Smooth muscle cell (in vitro differentiated cells): ENCODE measurements around the gene PRRC2C. TPM values are rescaled to one million over a fixed set of nuclear protein-coding genes. Genes with fewer than 3 reads are reported as not detected.
"Not testable (repeated sequence)": the region's sequence is repeated elsewhere in the genome, so short reads cannot be mapped to it uniquely, and the experiment has no call there.

Experiments
- DNase-seq: peaks from one replicate; lab custom pipeline; 2025; ENCODE audit not compliant: unreplicated experiment; lab: John Stamatoyannopoulos, UW
- H2AFZ ChIP-seq: fragments of 200-600 bp; sonication (generic); 2 replicates; pipeline ENCODE4 v1.6.0; 2016; ENCODE audit warnings: antibody characterized with exemption, low read depth, mild to moderate bottlenecking
- H3F3A ChIP-seq: fragments of 200-600 bp; sonication (generic); 2 replicates; pipeline ENCODE4 v1.6.0; 2017; ENCODE audit warnings: antibody characterized with exemption, low read depth
- H3K27ac ChIP-seq: fragments of 200-600 bp; sonication (generic); 2 replicates; pipeline ENCODE4 v1.5.1; 2016; ENCODE audit warnings: low read depth, mild to moderate bottlenecking
- H3K27me3 ChIP-seq: fragments of 200-600 bp; sonication (generic); 2 replicates; pipeline ENCODE4 v1.6.1; 2016; ENCODE audit warnings: low read depth, mild to moderate bottlenecking
- H3K36me3 ChIP-seq: fragments of 200-600 bp; sonication (generic); 2 replicates; pipeline ENCODE4 v1.5.1; 2016; ENCODE audit warnings: low read depth
- H3K4me1 ChIP-seq: fragments of 200-600 bp; sonication (generic); 2 replicates; pipeline ENCODE4 v1.5.1; 2016; ENCODE audit warnings: low read depth
- H3K4me2 ChIP-seq: fragments of 200-600 bp; sonication (generic); 2 replicates; pipeline ENCODE4 v1.6.0; 2016; ENCODE audit warnings: mild to moderate bottlenecking
- H3K4me3 ChIP-seq: fragments of 200-600 bp; sonication (generic); 2 replicates; pipeline ENCODE4 v1.5.1; 2016; ENCODE audit warnings: mild to moderate bottlenecking
- H3K79me2 ChIP-seq: fragments of 200-600 bp; sonication (generic); 2 replicates; pipeline ENCODE4 v1.6.0; 2016; ENCODE audit warnings: low read depth, mild to moderate bottlenecking
- H3K9ac ChIP-seq: fragments of 200-600 bp; sonication (generic); 2 replicates; pipeline ENCODE4 v1.6.0; 2016; ENCODE audit warnings: low read depth
- H3K9me3 ChIP-seq: fragments of 200-600 bp; sonication (generic); replicated peaks from 2 replicates; pipeline ENCODE4 v1.5.1; 2016; ENCODE audit warnings: low read depth
- H4K20me1 ChIP-seq: fragments of 200-600 bp; sonication (generic); 2 replicates; pipeline ENCODE4 v1.6.0; 2016; ENCODE audit warnings: low read depth
- CTCF ChIP-seq: fragments of 200-600 bp; sonication (generic); IDR thresholded peaks from 2 replicates; pipeline ENCODE4 v1.5.1; 2017; ENCODE audit warnings: borderline replicate concordance, mild to moderate bottlenecking, antibody characterized with exemption; ENCODE audit not compliant: insufficient read depth, poor library complexity, severe bottlenecking
- WGBS: methylation state at CpG from one replicate; pipeline ENCODE4 v1.1.7; 2016; ENCODE audit warnings: low lambda C conversion rate; 5-methylcytosine and 5-hydroxymethylcytosine counted together
- polyA plus RNA-seq: library from polyadenylated mRNA; unstranded; fragments of >200 nt; fragmentation: Nextera tagmentation; extraction: Ambion mirVana; gene quantifications from 2 replicates; pipeline ENCODE4 v1.2.1, GENCODE V29; 2016
- total RNA-seq: library from RNA; depleted of rRNA; stranded (reverse); fragments of >200 nt; gene quantifications from 2 replicates; pipeline ENCODE4 v1.2.3, GENCODE V29; 2014

PRRC2C gene
- total RNA-seq (84.7 and 106 TPM in 2 replicates), polyA plus RNA-seq (89.8 and 117 TPM in 2 replicates)

- TF ChIP-seq CTCF, result peak; percentile 59
- DNase-seq, result peak; percentile 76
- peak within 1 kb of the TSS; percentile 99 for H3K27ac ChIP-seq
- under 1% methylated on average over 50 of the region's 50 CpGs for WGBS
- H3K79me2 ChIP-seq, result peaks cover 50% of the 10 kb centered on the region
- peaks cover 22% of the 10 kb centered on the region for H3K4me1 ChIP-seq
- H4K20me1 ChIP-seq, result peaks cover 44% of the 10 kb centered on the region
- peak within 1 kb of the TSS; percentile 85 for H3K4me3 ChIP-seq
- peak within 1 kb of the TSS; percentile 91 for H2AFZ ChIP-seq
- no peaks in the 10 kb centered on the region for H3K27me3 ChIP-seq
- H3K4me2 ChIP-seq, result peak within 1 kb of the TSS; percentile 94
- H3F3A ChIP-seq, result no peaks in the 10 kb centered on the region
- no peaks in the 10 kb centered on the region for H3K9me3 ChIP-seq
- peak within 1 kb of the TSS; percentile 99 for H3K9ac ChIP-seq
- no peaks in the 10 kb centered on the region for H3K36me3 ChIP-seq
Observed at GRCh38 chr1:171485375-171486047, at the start of gene PRRC2C. TSS of gene PRRC2C (plus strand) at chr1:171485530. CDS start at chr1:171512089, 26,559 bp downstream.

- H3K4me1 ChIP-seq, result no peaks in the 10 kb centered on the region
- no peak for TF ChIP-seq CTCF
- no peak overlapping the region for H2AFZ ChIP-seq
- no peaks in the 10 kb centered on the region for H3K36me3 ChIP-seq
- 66% methylated on average over 2 of the region's 2 CpGs for WGBS
- H3K4me2 ChIP-seq, result no peak overlapping the region
- H3K27ac ChIP-seq, result no peak overlapping the region
- no peaks in the 10 kb centered on the region for H4K20me1 ChIP-seq
- H3F3A ChIP-seq, result peaks cover 5% of the 10 kb centered on the region
- no peaks in the 10 kb centered on the region for H3K79me2 ChIP-seq
- no peak overlapping the region for H3K9ac ChIP-seq
- H3K9me3 ChIP-seq, result no peaks in the 10 kb centered on the region
- no peak overlapping the region for H3K4me3 ChIP-seq
- no peak for DNase-seq
- no peaks in the 10 kb centered on the region for H3K27me3 ChIP-seq
Observed at GRCh38 chr1:171438441-171438840, 46.9 kb upstream of the PRRC2C start.

GRCh38 chr1:171440201-171440600 lies 45.1 kb upstream of the PRRC2C start:
- DNase-seq, H3K9ac ChIP-seq, H3K4me3 ChIP-seq, H3K27ac ChIP-seq, H4K20me1 ChIP-seq, H3K9me3 ChIP-seq, H3F3A ChIP-seq, H3K36me3 ChIP-seq, H3K4me1 ChIP-seq, H2AFZ ChIP-seq, H3K27me3 ChIP-seq, H3K4me2 ChIP-seq, H3K79me2 ChIP-seq: not testable (repeated sequence)
- WGBS, result 98% methylated on average over 3 of the region's 3 CpGs

- 94% methylated on average over 5 of the region's 5 CpGs for WGBS
- not testable (repeated sequence) for H3K27ac ChIP-seq, H2AFZ ChIP-seq, H3K4me3 ChIP-seq, H3K36me3 ChIP-seq, H3K27me3 ChIP-seq, H3K4me1 ChIP-seq, H3K9ac ChIP-seq, DNase-seq, H3K9me3 ChIP-seq, H3F3A ChIP-seq, H4K20me1 ChIP-seq, H3K79me2 ChIP-seq, H3K4me2 ChIP-seq
Observed at GRCh38 chr1:171441278-171441895, 43.9 kb upstream of the PRRC2C start.
